Body of pancreas (tissue), 4 donors: ENCODE measurements around the gene CXADR.

Source experiments
- CTCF ChIP-seq, 7 experiments: fragments of 450-650 bp in 4 of 7; fragments of 200-600 bp in 3 of 7; sonication (generic) in 3 of 7; IDR thresholded peaks; one replicate each; pipeline ENCODE4 v1.5.1; 2016 to 2019; ENCODE audit warnings: antibody characterized with exemption in 7 of 7
- POLR2A ChIP-seq, 3 donors: fragments of 450-650 bp; IDR thresholded peaks; one replicate each; pipeline ENCODE4 v1.6.1; 2016; ENCODE audit warnings: antibody characterized with exemption in 3 of 3, mild to moderate bottlenecking in 2 of 3

GRCh38 chr21:17554120-17554519, 41.3 kb downstream of the CXADR start:
- TF ChIP-seq CTCF (IDR thresholded peaks at IDR 0.05) (no peak), POLR2A (IDR thresholded peaks at IDR 0.05) (no peak)
